ENCODE data around the gene C2CD5.
A peak's percentile ranks its signal among the peaks of the same experiment; 100 is the strongest.

The C2CD5 gene

GRCh38 chr12:22544038-22544979, at the start of gene C2CD5:
TSS of gene C2CD5 (minus strand) at chr12:22544542. CDS start at chr12:22544150, 392 bp downstream.
- peak; percentile 32; the same call in 1 of the 2 replicates for TF ChIP-seq CTCF (IDR thresholded peaks at IDR 0.05)

GRCh38 chr12:22593864-22594263, 49.5 kb upstream of the C2CD5 start:
- no peak for TF ChIP-seq CTCF (IDR thresholded peaks at IDR 0.05)

GRCh38 chr12:22588817-22589216, 44.5 kb upstream of the C2CD5 start:
- TF ChIP-seq CTCF (IDR thresholded peaks at IDR 0.05) = no peak

GRCh38 chr12:22578328-22578727, 34.0 kb upstream of the C2CD5 start:
- TF ChIP-seq CTCF (IDR thresholded peaks at IDR 0.05) = no peak

- TF ChIP-seq CTCF (IDR thresholded peaks at IDR 0.05) = no peak
Measured at GRCh38 chr12:22577667-22578066, 33.3 kb upstream of the C2CD5 start.

- no peak for TF ChIP-seq CTCF (IDR thresholded peaks at IDR 0.05)
Measured at GRCh38 chr12:22576473-22576872, 32.1 kb upstream of the C2CD5 start.

GRCh38 chr12:22576065-22576464, 31.7 kb upstream of the C2CD5 start:
- no peak for TF ChIP-seq CTCF (IDR thresholded peaks at IDR 0.05)
